NCI-H2196 (cell line): Measurements from ENCODE around the gene RPL28.
A peak's percentile ranks its signal among the peaks of the same experiment; 100 is the strongest.

Source experiments
- DNase-seq: peaks from one replicate; lab custom pipeline; 2025; ENCODE audit not compliant: unreplicated experiment; lab: John Stamatoyannopoulos, UW

The RPL28 gene

DNA sequence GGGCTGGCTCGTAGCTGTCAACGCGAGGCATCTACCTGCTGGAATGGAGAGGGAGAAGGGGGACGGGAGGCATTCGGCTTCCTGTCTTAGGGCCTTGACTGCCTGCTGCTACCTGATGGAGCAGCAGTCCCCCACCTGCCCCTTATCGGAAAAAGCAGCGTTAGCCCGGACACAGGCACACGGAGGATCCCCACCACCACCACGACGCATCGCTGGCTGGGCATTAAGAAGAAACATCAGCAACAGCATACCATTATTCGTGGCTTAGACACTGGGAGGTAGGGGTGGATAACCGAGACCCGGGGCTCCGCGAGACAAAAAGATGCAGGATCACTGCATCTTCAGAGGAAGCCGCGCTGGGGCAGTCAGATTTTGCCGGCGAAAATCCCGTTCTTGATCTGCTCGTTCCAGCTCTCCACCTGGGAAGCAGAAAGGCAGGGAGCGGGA lies 32.4 kb upstream of the RPL28 start:
- no peak for DNase-seq

DNA sequence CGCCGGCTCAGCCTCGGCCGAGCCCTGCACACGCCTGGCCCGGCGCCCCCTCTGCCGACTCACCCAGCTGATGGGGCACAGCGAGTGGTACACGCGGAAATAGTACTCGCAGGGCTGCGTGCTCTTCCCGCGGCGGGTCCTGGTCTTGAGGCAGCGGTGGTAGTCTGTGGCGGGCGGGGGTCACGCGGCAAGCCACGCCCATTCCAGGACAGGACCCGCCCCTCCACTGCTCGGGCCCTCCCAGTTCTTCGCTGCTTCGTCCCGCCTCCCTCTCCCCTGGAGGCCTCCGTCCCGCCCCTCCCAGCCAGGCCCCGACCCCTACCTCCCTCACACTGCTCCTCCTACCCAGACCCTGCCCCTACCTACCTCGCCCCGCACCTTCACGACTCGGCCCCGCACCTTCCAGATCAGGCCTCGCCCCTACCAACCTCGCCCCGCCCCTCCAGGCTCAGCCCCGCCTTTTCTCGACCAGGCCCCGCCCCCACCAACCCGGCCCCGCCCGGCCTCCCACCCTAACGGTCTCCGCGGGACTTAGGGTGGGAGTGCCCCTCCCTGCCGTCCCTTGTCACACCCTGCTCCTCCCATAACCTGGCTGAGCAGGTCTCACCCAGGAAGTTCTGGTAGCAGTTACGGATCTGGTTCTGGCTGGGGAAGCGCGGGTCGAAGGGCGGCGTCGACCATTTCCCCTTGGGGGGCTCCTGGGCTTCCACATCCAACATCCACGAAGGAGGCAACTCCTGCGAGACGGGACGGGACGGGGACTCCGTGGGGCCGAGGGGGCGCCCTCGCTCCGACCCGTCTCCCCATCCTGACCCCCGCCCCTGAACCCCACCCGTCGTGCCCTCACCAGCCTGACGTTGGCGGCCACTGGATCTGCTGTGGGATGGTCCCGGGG lies 31.7 kb upstream of the RPL28 start:
- peak; percentile 60 for DNase-seq

DNA sequence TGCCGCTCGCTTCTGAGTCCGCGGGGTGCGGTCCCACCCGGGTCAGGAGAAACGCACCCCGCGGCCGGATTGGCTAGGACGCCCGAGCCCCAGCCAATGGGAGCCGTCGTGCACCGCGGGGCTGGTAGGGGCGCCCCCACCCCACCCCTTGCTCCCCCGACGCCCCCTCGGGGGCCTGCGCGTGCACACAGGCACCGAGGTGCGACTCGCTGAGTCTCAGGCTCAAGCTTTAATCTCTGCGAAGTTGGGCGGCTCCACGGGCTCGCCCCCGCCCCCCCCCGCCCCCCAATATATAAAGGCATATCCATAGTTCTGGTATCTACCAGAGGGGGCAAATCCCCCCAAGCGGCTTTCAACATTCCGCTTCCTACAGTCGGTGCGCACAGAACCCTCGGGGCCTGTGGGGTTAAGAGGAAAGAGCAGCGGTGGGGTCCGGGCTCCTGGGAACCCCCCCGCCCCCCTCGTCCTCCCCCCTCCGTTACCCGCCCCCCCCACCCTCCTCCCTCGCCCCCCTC lies 31.0 kb upstream of the RPL28 start, which contains the start of gene COX6B2:
TSS of gene COX6B2 (minus strand) at position 22 of the 515 bp plus-strand sequence. CDS start 198 bp downstream, outside the sequence.
- no peak for DNase-seq

DNA sequence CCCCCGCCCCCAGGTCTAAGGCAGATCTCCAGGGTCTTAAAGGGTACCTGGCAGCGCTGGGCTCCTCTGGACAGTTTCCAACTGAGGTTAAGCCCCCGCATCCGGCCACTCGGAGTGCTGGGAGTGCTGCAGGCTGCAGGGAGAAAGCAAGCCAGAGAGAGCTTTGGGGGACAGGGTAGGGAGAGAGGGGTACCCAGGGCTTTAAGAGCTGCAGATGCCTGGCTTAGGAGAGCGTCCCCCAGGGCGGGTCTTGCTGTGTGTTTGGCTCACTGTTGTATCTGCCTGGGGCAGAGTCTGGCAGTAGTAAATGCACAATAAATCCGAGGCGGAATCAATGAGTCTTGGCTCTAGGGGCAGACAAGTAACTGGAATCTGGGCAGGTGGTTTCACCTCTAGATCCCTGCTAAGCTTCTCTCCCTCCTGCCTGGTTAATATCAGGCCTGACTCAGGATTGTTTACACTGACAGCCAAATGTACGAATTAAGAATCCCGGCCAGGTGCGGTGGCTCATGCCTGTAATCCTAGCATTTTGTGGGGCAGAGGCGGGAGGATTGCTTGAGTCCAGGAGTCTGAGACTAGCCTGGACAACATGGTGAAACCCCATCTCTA lies 30.4 kb upstream of the RPL28 start:
- no peak for DNase-seq

DNA sequence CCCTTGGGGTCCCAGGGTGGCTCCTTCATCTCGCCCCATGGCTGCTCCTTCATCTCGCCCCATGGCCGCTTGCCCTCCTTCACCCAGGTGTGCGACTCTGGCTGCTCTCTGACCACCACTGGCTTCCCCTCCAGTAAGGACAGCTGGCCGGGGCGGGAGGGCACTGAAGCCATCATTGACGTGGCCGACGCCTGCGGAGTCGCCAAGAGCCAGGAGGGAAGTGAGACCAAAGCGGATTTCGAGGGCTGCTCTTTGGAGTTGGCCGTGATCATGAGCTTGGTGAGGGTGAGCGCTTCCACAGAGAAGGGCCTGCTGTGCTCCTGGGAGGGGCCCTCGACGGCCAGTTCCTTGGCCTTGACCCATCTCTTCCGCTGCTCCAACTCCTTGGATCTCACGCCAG lies 27.2 kb upstream of the RPL28 start:
- DNase-seq: no peak

DNA sequence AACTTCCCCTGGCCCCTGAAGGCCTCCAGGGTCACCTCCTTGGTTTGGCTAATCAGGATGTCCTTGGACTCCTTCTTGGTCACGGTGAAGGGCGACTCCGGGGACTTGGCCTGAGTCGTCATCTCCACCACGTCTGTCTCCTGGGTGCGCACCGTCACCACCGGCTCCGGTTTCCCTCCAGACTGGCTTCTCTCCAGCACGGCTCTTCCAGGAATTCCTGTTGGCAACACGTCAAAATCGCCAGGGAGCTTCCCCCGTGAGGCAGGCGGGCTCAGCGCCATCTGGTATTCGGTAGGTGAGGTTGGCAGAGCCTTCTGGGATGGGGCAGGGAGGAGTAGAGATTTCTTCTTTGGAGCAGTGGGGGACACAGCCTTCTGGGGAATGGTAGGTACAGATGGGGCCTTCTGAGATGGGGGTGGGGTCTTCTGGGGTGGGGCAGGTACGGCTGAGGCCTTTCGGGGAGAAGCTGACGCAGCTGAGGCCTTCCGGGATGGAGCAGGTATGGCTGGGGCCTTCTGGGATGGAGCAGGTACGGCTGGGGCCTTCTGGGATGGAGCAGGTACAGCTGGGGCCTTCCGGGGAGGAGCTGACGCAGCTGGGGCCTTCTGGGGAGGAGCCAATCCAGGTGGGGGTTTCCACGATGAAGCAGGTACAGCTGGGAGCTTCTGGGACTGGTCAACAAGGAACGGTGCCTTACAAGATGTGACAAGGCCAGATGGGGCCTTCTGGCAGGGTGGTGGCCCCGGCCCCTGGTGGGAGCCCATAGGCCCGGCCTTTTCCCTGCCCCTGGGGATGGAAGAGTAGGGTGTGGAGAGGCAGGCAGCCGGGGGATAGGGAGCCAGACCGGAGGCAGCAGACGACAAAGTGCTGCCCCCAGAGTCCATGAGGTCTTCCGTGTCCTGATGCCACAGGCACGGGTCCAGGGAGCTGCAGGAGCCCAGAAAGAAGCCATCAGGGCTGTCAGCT lies 26.5 kb upstream of the RPL28 start:
- no peak for DNase-seq

DNA sequence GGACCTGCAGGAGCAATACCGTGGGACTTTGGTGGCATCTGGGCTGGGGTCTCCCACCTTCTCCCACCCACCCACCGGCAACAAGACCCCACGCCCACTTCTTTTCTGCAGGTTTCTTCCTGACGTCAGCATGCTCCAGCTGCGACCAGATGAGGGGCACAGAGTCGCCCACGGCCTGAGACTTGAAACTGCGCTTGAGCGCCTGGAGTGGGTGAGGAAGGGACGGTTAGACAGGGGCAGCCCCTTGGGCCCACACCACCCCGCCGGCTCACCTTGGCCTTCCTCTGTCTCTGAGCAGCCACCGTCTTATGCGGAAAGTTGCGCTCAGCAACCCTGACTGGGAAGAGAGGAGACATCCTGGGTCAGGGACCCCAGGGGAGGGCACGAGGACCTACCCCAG lies 24.8 kb upstream of the RPL28 start:
- no peak for DNase-seq

DNA sequence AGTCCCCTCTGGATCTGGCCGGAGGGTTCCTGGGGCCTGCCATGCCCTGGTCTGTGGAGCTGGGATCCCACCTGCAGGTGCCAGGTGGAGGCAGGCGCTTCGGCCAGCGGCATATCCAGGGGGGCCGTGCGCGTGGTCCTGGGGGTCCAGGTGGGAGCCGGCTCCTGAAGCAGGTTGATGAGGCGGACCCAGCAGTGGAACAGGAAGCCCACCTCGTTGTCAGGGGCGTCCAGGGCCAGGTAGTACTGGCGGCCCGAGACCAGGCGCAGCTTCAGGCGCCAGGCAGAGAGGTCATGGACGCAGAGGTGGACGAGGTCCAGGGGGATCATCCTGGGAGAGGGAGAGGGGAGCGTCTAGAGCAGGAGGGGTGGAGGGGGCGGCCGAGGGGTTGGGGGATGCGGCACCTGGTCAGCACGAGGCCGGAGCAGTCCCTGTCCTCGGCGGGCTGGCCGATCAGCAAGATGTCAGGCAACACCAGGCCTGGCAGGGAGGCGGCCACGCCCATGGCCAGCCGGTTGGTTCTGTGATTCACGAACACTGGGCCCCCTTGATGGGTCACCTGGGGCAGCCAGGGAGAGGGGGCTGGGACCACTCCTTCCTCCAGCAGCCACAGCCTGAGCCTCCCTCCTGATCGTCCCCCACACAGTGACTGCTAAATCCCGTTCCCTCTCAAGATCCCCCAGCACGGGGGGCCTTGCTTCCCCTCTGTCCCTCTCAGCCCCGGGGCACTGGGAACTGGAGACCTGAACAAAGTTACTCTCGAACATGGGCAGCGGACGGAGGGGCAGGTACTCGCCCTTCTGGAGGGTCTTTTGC lies 23.4 kb upstream of the RPL28 start:
- no peak for DNase-seq

DNA sequence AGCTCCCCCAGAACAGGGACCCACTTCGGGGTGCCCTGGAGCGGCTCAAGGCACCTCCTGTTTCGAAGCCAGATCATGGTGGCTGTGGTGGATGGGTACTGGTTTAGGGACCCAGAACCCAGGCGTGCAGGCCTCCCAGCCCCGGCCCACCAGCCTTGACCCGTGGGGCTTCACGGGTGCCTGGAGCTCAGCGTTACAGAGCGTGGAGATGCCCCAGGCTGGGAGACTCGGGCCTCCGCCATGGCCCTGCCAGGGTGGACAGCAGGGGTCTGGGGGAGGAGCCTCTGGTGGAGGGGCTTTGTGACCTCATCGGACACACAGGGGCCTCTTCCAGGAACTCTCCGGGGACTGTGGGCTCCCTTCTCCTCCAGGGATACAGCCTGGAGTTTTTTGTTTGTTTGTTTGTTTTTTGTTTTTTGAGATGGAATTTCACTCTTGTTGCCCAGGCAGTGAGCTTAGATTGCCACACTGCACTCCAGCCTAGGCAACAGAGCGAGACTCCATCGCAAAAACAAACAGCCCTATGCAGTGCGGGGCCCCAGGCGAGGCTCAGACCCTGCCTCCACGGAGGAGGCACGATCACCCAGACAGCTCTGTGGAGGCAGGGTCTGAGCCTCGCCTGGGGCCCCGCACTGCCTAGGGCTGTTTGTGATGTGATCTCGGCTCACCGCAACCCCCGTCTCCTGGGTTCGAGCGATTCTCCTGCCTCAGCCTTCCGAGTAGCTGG lies 22.6 kb upstream of the RPL28 start, which contains the start of gene GARIN5B:
TSS of gene GARIN5B (minus strand) at position 271 of the 727 bp plus-strand sequence. CDS start at position 77, 194 bp downstream.
- DNase-seq: no peak

DNA sequence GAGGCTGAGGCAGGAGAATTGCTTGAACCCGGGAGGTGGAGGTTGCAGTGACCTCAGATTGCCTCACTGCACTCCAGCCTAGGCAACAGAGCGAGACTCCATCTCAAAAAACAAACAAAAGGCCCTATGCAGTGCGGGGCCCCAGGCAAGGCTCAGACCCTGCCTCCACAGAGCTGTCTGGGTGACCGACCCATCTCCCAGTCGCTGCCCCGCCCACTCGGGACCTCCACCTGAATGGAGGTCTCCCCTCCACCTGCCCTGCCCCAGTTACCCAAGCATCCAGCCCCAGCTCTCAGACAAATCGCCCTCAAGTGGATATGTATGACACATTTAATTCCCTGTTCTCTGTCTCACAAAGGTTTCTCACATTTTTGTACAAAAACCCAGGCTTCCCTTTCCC lies 20.5 kb upstream of the RPL28 start:
- no peak for DNase-seq

DNA sequence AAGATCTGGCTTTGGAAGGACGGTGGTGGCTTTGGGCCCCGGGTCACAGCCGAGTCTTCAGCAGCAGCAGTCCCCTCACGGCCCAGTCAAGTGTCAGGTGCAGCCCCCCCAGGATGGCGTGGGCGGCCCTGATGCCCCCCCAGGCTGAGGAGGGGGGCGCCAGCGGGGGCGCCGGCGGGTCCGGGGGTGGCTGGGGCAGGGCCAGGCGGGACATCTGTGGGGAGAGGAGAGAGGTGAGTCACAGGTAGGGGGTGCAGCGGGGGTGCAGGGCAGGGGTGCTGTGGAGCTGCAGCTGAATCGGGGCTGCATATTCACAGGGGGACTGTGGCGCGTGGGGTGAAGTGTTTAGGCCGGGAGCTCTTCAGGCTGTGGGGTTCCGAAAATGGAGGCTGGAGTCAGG lies 19.8 kb upstream of the RPL28 start:
- no peak for DNase-seq

DNA sequence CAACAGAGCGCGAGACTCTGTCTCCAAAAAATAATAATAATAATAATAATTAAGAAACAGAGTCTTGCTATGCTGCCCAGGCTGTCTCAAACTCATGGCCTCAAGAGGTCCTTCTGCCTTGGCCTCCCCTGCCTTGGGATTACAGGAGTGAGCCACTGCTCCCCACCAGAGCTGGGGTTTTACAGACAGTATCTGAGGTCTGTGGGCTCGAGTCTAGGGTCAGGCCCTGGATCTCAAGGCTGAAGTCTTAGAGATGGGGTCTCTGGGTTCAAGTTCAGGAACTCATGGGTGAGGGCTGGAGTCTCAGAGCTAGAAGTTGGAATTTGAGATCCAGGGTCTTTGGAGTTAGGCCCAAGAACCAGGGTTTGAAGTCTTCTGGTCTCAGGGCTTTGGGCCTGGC lies 18.9 kb upstream of the RPL28 start:
- DNase-seq: no peak

DNA sequence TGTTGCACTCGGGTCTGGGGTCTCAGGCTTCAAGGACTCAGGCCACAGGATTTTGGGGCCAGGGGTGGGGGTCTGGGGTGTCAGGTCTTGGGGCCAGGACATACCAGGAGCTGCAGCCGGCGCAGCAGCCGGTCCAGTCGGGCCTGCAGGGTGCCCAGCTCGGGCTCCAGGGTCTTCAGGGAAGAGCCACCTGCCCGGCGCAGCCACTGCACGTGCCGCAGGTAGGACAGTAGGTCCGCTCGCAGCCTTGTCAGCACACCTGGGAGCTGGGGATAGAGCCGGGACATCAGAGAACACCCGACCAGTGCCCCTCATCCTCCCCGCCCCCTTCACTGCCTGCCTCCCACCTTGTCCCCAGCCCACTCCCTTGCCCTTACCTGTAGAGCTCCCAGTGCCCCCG lies 17.6 kb upstream of the RPL28 start:
- no peak for DNase-seq

DNA sequence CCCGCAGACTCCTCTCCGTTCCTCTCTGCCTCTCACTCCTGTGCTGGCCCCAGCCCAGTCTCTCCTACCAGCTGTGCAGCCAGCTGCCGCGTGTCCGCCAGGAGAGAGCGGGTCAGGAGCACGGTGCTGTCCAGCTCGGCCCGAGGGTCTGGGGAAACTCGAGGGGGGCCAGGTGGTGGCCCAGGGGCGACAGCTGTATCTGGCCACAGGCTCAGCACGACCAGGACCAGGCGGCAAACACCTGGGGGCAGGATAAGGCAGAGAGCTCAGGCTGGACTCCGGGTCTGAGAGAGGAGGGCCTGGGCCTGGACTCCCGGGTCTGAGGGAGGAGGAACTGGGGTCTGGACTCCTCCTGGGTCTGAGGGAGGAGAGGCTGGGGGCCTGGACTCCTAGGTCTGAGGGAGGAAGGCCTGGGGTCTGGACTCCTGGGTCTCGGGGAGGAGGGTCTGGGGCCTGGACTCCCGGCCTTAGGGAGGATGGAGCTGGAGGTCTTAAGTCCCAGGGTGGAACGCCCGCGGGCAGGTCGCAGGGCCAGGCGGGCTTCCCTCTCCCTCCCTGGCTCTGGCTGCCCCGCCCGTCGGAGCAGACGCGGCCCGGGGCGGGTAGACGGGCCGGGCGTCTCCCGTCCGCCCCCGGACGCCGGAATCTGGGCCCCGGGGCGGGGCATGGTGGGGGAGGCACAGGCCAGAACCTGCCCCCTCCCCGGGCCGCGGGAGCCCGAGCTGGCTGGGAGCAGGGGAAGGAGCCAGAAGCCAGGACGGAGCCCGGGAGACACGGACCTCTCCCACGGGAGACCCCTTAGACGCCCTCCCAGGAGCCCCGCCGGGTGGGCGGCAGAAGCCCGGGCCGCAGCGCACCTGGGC lies 16.8 kb upstream of the RPL28 start:
- no peak for DNase-seq

DNA sequence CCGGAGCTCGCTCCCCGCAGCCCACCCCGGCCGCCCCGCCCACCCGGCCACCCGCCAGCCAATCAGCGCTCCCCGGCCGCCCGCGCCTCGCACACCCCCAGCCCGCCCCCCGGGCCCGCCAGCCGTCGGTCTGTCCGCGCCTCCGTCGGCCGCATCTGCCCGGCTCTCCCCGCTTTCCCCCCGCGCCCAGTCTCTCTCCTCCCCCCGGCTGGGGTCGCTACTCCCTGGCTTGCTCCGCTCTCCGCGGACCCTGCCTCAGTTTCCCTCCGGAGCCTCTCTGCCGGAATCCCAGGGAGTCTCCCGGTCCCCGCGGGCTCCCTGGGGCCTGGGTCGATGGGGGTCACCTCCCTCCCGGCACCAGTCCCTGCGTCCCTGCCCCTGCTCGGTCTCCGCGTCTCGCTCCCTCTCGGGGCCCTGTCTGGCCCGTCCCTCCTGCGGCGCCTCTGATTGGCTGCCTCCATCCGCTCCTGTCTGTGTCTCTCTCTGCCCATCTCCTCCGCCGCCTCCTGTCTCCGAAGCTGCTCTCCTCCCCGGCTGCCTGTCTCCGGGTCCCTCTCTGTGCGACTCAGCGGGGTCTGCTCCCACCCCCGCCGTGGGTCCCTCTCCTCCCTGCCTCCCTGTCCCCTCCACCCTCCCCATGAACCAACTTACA lies 16.0 kb upstream of the RPL28 start:
- DNase-seq: peak; percentile 36

DNA sequence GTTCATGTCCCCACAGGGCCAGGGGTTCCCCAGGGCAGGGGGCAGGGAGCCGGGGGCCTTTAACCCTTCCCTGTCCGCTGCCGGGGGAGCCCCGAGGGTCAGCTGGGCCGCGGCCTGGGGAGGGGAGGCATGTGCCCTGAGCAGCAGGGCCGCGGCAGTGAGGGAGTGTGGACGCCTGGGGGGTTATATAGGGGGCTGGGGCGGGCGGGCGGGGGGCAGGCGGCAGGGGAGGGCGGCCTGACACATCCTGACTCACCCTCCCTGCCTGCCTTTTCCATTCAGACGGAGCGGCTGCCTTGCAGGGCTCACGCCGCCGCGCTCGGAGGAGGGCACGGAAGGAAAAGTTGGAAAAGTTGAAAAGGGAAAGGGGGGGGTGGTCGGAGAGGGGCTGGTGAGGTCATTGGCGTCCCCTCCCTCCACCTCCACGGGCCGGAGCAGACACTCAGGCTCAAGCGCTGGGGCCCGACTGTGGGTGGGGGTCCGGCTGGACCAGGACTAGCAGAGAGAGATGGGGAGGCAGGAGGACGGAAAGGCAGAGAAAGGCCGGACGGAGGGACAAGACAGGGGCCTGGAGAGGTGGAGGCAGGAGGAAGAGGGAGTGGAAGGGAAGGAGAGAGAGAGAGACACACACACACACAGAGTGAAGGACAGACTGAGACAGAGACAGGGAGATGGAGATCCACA lies 15.3 kb upstream of the RPL28 start, which contains the start of gene IL11:
TSS of gene IL11 (minus strand) at position 159 of the 684 bp plus-strand sequence. CDS start at position 6, 153 bp downstream.
- no peak for DNase-seq
